Measurements from ENCODE around the gene DCLRE1C.
"Not testable (repeated sequence)": the region's sequence is repeated elsewhere in the genome, so short reads cannot be mapped to it uniquely, and the experiment has no call there.

Gene DCLRE1C

DNA sequence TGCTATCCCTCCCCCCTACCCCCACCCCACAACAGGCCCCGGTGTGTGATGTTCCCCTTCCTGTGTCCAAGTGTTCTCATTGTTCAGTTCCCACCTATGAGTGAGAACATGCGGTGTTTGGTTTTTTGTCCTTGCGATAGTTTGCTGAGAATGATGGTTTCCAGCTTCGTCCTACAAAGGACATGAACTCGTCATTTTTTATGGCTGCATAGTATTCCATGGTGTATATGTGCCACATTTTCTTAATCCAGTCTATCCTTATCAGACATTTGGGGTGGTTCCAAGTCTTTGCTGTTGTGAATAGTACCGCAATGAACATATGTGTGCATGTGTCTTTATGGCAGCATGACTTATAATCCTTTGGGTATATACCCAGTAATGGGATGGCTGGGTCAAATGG lies 89.4 kb downstream of the DCLRE1C start:
- DNase-seq (ENCODE audit: low read depth in 1 of 2, low spot score in 1 of 2); H3K27ac ChIP-seq (replicated peaks); H3K27me3 ChIP-seq (ENCODE audit: insufficient read depth, poor library complexity, severe bottlenecking); H3K4me3 ChIP-seq (replicated peaks; ENCODE audit: insufficient read depth, low read length): not testable (repeated sequence)

DNA sequence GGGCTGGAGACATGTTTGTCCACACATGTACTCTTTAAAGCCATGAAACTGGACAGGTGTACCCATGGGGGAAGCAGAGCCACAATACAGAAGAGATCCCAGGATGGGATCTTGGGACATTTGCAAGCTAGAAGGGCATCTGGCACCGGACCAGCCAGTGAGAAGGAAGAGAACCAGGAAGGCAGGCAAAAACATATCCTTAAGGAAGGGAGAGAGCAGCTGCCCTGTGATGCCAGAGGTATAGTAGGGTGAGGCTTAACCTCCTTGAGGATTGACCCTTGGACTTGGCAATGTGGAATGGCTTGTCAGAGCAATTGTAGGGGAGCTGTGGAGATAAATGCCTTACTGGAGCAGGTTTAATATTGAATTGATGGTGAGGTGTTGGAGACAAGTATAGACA lies 93.1 kb downstream of the DCLRE1C start:
- no peak for DNase-seq (ENCODE audit: low read depth in 1 of 2, low spot score in 1 of 2)
- no peak overlapping the region for H3K4me3 ChIP-seq (replicated peaks; ENCODE audit: insufficient read depth, low read length)
- no peak overlapping the region for H3K27ac ChIP-seq (replicated peaks)
- no peaks in the 10 kb centered on the region for H3K27me3 ChIP-seq (ENCODE audit: insufficient read depth, poor library complexity, severe bottlenecking)
- TF ChIP-seq, protein P1, sequence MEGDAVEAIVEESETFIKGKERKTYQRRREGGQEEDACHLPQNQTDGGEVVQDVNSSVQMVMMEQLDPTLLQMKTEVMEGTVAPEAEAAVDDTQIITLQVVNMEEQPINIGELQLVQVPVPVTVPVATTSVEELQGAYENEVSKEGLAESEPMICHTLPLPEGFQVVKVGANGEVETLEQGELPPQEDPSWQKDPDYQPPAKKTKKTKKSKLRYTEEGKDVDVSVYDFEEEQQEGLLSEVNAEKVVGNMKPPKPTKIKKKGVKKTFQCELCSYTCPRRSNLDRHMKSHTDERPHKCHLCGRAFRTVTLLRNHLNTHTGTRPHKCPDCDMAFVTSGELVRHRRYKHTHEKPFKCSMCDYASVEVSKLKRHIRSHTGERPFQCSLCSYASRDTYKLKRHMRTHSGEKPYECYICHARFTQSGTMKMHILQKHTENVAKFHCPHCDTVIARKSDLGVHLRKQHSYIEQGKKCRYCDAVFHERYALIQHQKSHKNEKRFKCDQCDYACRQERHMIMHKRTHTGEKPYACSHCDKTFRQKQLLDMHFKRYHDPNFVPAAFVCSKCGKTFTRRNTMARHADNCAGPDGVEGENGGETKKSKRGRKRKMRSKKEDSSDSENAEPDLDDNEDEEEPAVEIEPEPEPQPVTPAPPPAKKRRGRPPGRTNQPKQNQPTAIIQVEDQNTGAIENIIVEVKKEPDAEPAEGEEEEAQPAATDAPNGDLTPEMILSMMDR (IDR thresholded peaks at IDR 0.05; ENCODE audit: insufficient read depth, low read length), result no peak
- TF ChIP-seq GABPA (IDR thresholded peaks at IDR 0.05; ENCODE audit: low read depth) (no peak), POLR2AphosphoS5 (IDR thresholded peaks at IDR 0.05; ENCODE audit: low read depth) (no peak), SPI1 (IDR thresholded peaks at IDR 0.05; ENCODE audit: borderline replicate concordance, low read depth) (no peak)
- TF ChIP-seq, protein P2, sequence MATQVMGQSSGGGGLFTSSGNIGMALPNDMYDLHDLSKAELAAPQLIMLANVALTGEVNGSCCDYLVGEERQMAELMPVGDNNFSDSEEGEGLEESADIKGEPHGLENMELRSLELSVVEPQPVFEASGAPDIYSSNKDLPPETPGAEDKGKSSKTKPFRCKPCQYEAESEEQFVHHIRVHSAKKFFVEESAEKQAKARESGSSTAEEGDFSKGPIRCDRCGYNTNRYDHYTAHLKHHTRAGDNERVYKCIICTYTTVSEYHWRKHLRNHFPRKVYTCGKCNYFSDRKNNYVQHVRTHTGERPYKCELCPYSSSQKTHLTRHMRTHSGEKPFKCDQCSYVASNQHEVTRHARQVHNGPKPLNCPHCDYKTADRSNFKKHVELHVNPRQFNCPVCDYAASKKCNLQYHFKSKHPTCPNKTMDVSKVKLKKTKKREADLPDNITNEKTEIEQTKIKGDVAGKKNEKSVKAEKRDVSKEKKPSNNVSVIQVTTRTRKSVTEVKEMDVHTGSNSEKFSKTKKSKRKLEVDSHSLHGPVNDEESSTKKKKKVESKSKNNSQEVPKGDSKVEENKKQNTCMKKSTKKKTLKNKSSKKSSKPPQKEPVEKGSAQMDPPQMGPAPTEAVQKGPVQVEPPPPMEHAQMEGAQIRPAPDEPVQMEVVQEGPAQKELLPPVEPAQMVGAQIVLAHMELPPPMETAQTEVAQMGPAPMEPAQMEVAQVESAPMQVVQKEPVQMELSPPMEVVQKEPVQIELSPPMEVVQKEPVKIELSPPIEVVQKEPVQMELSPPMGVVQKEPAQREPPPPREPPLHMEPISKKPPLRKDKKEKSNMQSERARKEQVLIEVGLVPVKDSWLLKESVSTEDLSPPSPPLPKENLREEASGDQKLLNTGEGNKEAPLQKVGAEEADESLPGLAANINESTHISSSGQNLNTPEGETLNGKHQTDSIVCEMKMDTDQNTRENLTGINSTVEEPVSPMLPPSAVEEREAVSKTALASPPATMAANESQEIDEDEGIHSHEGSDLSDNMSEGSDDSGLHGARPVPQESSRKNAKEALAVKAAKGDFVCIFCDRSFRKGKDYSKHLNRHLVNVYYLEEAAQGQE (IDR thresholded peaks at IDR 0.05; ENCODE audit: insufficient replicate concordance, low read depth), result no peak

DNA sequence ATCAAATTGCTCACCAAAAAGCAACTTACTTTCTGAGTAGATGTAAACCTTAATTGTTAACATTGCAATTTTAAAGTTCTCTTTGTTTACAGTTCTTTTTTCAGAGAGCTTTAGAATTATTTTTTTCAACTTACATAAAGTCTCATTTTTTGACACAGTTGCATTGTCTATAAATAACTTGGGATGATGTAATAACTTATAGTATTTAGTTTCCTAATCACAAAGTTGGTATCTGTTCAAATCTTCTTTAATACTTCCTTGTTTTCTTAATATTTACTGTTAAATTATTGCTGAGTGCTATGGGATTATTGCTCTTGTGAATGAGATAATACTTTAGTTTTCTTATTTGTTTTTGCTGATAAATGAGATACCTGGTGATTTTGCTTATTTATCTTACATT lies 94.1 kb downstream of the DCLRE1C start:
- no peaks in the 10 kb centered on the region for H3K27me3 ChIP-seq (ENCODE audit: insufficient read depth, poor library complexity, severe bottlenecking)
- TF ChIP-seq GABPA (IDR thresholded peaks at IDR 0.05; ENCODE audit: low read depth) (no peak), SPI1 (IDR thresholded peaks at IDR 0.05; ENCODE audit: borderline replicate concordance, low read depth) (no peak), POLR2AphosphoS5 (IDR thresholded peaks at IDR 0.05; ENCODE audit: low read depth) (no peak)
- TF ChIP-seq, protein P2 (IDR thresholded peaks at IDR 0.05; ENCODE audit: insufficient replicate concordance, low read depth), result no peak
- TF ChIP-seq, protein P1 (IDR thresholded peaks at IDR 0.05; ENCODE audit: insufficient read depth, low read length), result no peak
- no peak overlapping the region for H3K4me3 ChIP-seq (replicated peaks; ENCODE audit: insufficient read depth, low read length)
- H3K27ac ChIP-seq (replicated peaks), result no peak overlapping the region
- DNase-seq (ENCODE audit: low read depth in 1 of 2, low spot score in 1 of 2), result no peak

DNA sequence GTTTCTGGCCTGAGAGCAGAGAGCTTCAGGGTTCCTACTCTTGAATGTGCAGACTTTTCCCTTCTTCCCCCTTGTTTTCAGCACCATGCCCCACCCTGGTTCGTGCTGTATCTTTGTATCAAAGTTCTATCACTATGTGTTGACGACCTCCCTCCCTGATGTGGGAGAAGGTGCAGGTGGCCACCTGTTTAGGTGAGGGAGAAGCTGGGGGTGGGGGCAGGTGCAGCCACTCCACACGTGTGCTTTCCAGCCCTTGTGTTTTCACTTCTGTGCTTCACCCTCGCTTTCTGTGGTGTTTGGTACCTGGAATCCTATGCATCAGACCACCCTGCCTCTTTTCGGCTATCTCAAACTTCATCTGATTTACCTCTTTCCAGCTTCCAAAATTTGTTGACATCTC lies 94.9 kb downstream of the DCLRE1C start:
- Histone ChIP-seq H3K4me3 (replicated peaks; ENCODE audit: insufficient read depth, low read length) (no peak overlapping the region), H3K27me3 (ENCODE audit: insufficient read depth, poor library complexity, severe bottlenecking) (no peaks in the 10 kb centered on the region), H3K27ac (replicated peaks) (no peak overlapping the region)
- TF ChIP-seq POLR2AphosphoS5 (IDR thresholded peaks at IDR 0.05; ENCODE audit: low read depth), result no peak
- no peak for DNase-seq (ENCODE audit: low read depth in 1 of 2, low spot score in 1 of 2)

DNA sequence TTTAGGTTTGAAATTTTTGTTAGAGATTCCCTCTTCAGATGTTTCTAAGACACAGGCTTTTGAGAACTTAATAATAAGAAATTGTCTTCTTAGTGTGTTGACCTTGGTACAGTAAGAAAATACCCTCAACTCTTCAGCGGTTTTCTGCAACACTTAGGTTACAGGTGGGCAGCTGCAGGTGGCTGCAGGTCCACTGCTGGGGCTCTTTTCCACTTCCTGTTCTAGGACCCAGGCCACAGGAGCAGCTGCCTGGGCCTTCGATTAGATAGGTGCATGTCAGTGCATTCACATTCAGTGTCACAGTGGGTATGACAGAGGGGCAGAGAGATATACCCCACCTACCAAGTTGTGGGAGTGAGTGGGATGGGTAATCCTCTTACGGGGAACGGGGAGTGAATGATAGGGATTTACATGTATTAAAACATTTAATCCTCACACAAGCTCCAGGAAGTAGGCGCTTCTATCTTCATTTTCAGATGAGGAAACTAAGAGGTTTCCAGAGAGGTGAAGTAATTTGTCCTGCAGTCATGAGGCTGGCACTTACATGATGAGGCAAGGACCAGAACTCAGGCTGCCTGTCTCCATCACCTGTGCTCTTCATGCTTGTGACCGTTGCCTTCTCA lies 95.4 kb downstream of the DCLRE1C start:
- TF ChIP-seq SPI1 (IDR thresholded peaks at IDR 0.05; ENCODE audit: borderline replicate concordance, low read depth), result no peak
- TF ChIP-seq, protein P1 (IDR thresholded peaks at IDR 0.05; ENCODE audit: insufficient read depth, low read length), result no peak
- TF ChIP-seq, protein P2 (IDR thresholded peaks at IDR 0.05; ENCODE audit: insufficient replicate concordance, low read depth), result no peak
- no peak for TF ChIP-seq GABPA (IDR thresholded peaks at IDR 0.05; ENCODE audit: low read depth)
- no peak for TF ChIP-seq POLR2AphosphoS5 (IDR thresholded peaks at IDR 0.05; ENCODE audit: low read depth)
- H3K27ac ChIP-seq (replicated peaks), result no peak overlapping the region
- DNase-seq (ENCODE audit: low read depth in 1 of 2, low spot score in 1 of 2), result no peak
- H3K27me3 ChIP-seq (ENCODE audit: insufficient read depth, poor library complexity, severe bottlenecking), result no peaks in the 10 kb centered on the region
- H3K4me3 ChIP-seq (replicated peaks; ENCODE audit: insufficient read depth, low read length), result no peak overlapping the region

Data from HL-60 (cell line).